HEK293 (cell line): ENCODE results near the gene ENGASE.

Source experiments
- CTCF ChIA-PET: fragments of 350-600 bp; formaldehyde crosslinking; extraction: SDS; loops from one replicate; lab custom pipeline; 2021; ENCODE audit warnings: antibody characterized with exemption; lab: Yijun Ruan, JAX
- POLR2A ChIA-PET: fragments of 300-600 bp; formaldehyde crosslinking; extraction: SDS; loops from one replicate; lab custom pipeline; 2020; ENCODE audit warnings: antibody characterized with exemption, inconsistent platforms; lab: Yijun Ruan, JAX
- H3K27ac ChIP-seq: fragments of 200-500 bp; sonication (Bioruptor generic); 2 replicates; pipeline ENCODE4 v1.5.1; 2014; ENCODE audit warnings: low read depth, low read length, control low read depth, inconsistent platforms; ENCODE audit errors: extremely low read depth
- H3K36me3 ChIP-seq, 2 experiments: fragments of 200-500 bp in 1 of 2; sonication (Bioruptor generic) in 1 of 2; 1 replicate in 1 of 2; 2 replicates in 1 of 2; pipeline ENCODE4 v1.5.1; 2014 to 2017; ENCODE audit warnings: inconsistent platforms in 2 of 2, low read length in 2 of 2; ENCODE audit not compliant: control insufficient read depth in 2 of 2, insufficient read depth in 1 of 2
- H3K4me1 ChIP-seq: fragments of 200-500 bp; sonication (Bioruptor generic); 2 replicates; pipeline ENCODE4 v1.5.1; 2014; ENCODE audit warnings: mild to moderate bottlenecking, low read length, inconsistent platforms; ENCODE audit not compliant: control insufficient read depth, insufficient read depth
- H3K4me3 ChIP-seq: 2 replicates; pipeline ENCODE4 v1.5.1; 2011; ENCODE audit warnings: low read depth, mild to moderate bottlenecking, control low read depth, low read length, moderate library complexity
- H3K9me3 ChIP-seq: fragments of 200-500 bp; sonication (Bioruptor generic); 2 replicates; pipeline ENCODE4 v1.5.1; 2014; ENCODE audit warnings: low read depth, low read length, inconsistent platforms; ENCODE audit not compliant: control insufficient read depth, insufficient read depth
- EGR2 ChIP-seq: fragments of 450-650 bp; formaldehyde crosslinking; IDR thresholded peaks from 2 replicates; pipeline ENCODE4 v1.5.1; 2016; ENCODE audit warnings: low read depth, missing biosample characterization, missing genetic modification characterization
- FEZF1 ChIP-seq: fragments of 450-650 bp; formaldehyde crosslinking; IDR thresholded peaks from 2 replicates; pipeline ENCODE4 v1.5.1; 2016; ENCODE audit warnings: missing biosample characterization, missing genetic modification characterization
- GLIS2 ChIP-seq: fragments of 450-650 bp; formaldehyde crosslinking; IDR thresholded peaks from 2 replicates; pipeline ENCODE4 v1.5.1; 2016; ENCODE audit warnings: missing biosample characterization, missing genetic modification characterization
- HOXC10 ChIP-seq: sonication (generic); formaldehyde crosslinking; IDR thresholded peaks from 2 replicates; pipeline ENCODE4 v1.8.1; 2023; ENCODE audit warnings: mild to moderate bottlenecking, missing genetic modification reagents
- KLF1 ChIP-seq: fragments of 450-650 bp; formaldehyde crosslinking; IDR thresholded peaks from 2 replicates; pipeline ENCODE4 v1.5.1; 2016; ENCODE audit warnings: missing biosample characterization, missing genetic modification characterization
- YY2 ChIP-seq: fragments of 450-650 bp; formaldehyde crosslinking; IDR thresholded peaks from 2 replicates; pipeline ENCODE4 v1.5.1; 2016; ENCODE audit warnings: missing biosample characterization, missing genetic modification characterization
- ZBTB17 ChIP-seq: fragments of 450-650 bp; formaldehyde crosslinking; IDR thresholded peaks from 2 replicates; pipeline ENCODE4 v1.5.1; 2016; ENCODE audit warnings: missing biosample characterization, missing genetic modification characterization
- ZBTB48 ChIP-seq: fragments of 450-650 bp; formaldehyde crosslinking; IDR thresholded peaks from 2 replicates; pipeline ENCODE4 v1.5.1; 2016; ENCODE audit warnings: missing biosample characterization, missing genetic modification characterization
- ZFHX2 ChIP-seq: fragments of 450-650 bp; formaldehyde crosslinking; conservative IDR thresholded peaks from 2 replicates; pipeline ENCODE4 v1.5.1; 2016; ENCODE audit warnings: missing biosample characterization, missing genetic modification characterization
- ZFP41 ChIP-seq: fragments of 450-650 bp; formaldehyde crosslinking; IDR thresholded peaks from 2 replicates; pipeline ENCODE4 v1.5.1; 2016; ENCODE audit warnings: missing biosample characterization, missing genetic modification characterization, borderline replicate concordance
- ZNF112 ChIP-seq: fragments of 450-650 bp; formaldehyde crosslinking; IDR thresholded peaks from 2 replicates; pipeline ENCODE4 v1.5.0; 2017; ENCODE audit warnings: missing biosample characterization, missing genetic modification characterization
- ZNF133 ChIP-seq: fragments of 450-650 bp; formaldehyde crosslinking; IDR thresholded peaks from 2 replicates; pipeline ENCODE4 v1.5.1; 2016; ENCODE audit warnings: missing biosample characterization, missing genetic modification characterization
- ZNF18 ChIP-seq: fragments of 450-650 bp; formaldehyde crosslinking; IDR thresholded peaks from 2 replicates; pipeline ENCODE4 v1.5.1; 2016; ENCODE audit warnings: missing biosample characterization, missing genetic modification characterization
- ZNF221 ChIP-seq: fragments of 450-650 bp; formaldehyde crosslinking; IDR thresholded peaks from 2 replicates; pipeline ENCODE4 v1.5.1; 2017; ENCODE audit warnings: missing biosample characterization, missing genetic modification characterization, borderline replicate concordance
- ZNF366 ChIP-seq: fragments of 450-650 bp; formaldehyde crosslinking; conservative IDR thresholded peaks from 2 replicates; pipeline ENCODE4 v1.5.1; 2016; ENCODE audit warnings: missing biosample characterization, missing genetic modification characterization
- ZNF530 ChIP-seq: fragments of 450-650 bp; formaldehyde crosslinking; IDR thresholded peaks from 2 replicates; pipeline ENCODE4 v1.5.1; 2016; ENCODE audit warnings: low read depth, missing biosample characterization, missing genetic modification characterization
- ZNF571 ChIP-seq: fragments of 450-650 bp; formaldehyde crosslinking; IDR thresholded peaks from 2 replicates; pipeline ENCODE4 v1.5.0; 2017; ENCODE audit warnings: missing biosample characterization, missing genetic modification characterization
- ZNF658 ChIP-seq: fragments of 450-650 bp; formaldehyde crosslinking; IDR thresholded peaks from 2 replicates; pipeline ENCODE4; 2016; ENCODE audit warnings: missing biosample characterization, missing genetic modification characterization
- ZNF664 ChIP-seq: fragments of 450-650 bp; formaldehyde crosslinking; IDR thresholded peaks from 2 replicates; pipeline ENCODE4 v1.5.1; 2016; ENCODE audit warnings: missing biosample characterization, missing genetic modification characterization
- ZNF701 ChIP-seq: fragments of 450-650 bp; formaldehyde crosslinking; IDR thresholded peaks from 2 replicates; pipeline ENCODE4 v1.5.1; 2016; ENCODE audit warnings: missing biosample characterization, missing genetic modification characterization
- TF ChIP-seq, protein P1 (sequence below): fragments of 450-650 bp; formaldehyde crosslinking; IDR thresholded peaks from 2 replicates; pipeline ENCODE4 v1.5.0; 2017; ENCODE audit warnings: missing biosample characterization, missing genetic modification characterization, borderline replicate concordance

Gene ENGASE

GRCh38 chr17:79120259-79120658 is 45.6 kb downstream of the ENGASE start:
- TF ChIP-seq ZNF133, result no peak
- peak; percentile 81 for TF ChIP-seq ZFHX2 (tag by site-specific recombination)
- no peak for TF ChIP-seq GLIS2 (tag by site-specific recombination)
- TF ChIP-seq ZNF658 (tag by site-specific recombination), result no peak
- no peak for TF ChIP-seq ZNF664
- peak; percentile 91 for TF ChIP-seq ZNF366 (tag by site-specific recombination)
- TF ChIP-seq, protein P1, sequence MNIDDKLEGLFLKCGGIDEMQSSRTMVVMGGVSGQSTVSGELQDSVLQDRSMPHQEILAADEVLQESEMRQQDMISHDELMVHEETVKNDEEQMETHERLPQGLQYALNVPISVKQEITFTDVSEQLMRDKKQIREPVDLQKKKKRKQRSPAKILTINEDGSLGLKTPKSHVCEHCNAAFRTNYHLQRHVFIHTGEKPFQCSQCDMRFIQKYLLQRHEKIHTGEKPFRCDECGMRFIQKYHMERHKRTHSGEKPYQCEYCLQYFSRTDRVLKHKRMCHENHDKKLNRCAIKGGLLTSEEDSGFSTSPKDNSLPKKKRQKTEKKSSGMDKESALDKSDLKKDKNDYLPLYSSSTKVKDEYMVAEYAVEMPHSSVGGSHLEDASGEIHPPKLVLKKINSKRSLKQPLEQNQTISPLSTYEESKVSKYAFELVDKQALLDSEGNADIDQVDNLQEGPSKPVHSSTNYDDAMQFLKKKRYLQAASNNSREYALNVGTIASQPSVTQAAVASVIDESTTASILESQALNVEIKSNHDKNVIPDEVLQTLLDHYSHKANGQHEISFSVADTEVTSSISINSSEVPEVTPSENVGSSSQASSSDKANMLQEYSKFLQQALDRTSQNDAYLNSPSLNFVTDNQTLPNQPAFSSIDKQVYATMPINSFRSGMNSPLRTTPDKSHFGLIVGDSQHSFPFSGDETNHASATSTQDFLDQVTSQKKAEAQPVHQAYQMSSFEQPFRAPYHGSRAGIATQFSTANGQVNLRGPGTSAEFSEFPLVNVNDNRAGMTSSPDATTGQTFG, result 0 out of 2 replicates have a peak, but pooled peaks have one; percentile 20
- peak; percentile 99 for TF ChIP-seq EGR2 (tag by site-specific recombination)
- peak; percentile 98 for TF ChIP-seq ZBTB17 (tag by site-specific recombination)
- H3K4me3 ChIP-seq, result no peak overlapping the region
- H3K36me3 ChIP-seq, result no peaks in the 10 kb centered on the region
- H3K27ac ChIP-seq, result no peak overlapping the region
- no peaks in the 10 kb centered on the region for H3K9me3 ChIP-seq
- ChIA-PET CTCF (no interaction called here), POLR2A (no interaction called here)
- peaks cover 2% of the 10 kb centered on the region for H3K4me1 ChIP-seq

DNA sequence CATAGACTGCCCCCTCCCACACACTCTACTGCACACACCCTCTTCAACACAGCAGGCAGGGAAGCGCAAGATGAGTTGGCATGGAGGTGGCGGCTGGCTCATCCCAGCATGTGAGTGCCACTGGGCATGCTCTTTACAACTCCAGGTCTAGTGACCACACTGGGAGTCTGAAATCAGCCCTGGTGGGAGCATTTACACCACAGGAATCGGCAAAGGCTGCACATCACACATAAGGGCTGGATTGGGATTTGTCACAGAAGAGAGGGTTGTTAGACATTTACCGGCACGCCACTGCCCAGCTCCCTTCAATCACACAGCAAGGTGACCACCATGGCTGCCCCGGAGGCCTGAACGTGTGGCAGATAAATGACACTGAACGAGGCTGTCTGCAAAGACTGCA is 49.4 kb downstream of the ENGASE start:
- H3K36me3 ChIP-seq, result no peaks in the 10 kb centered on the region
- ChIA-PET CTCF (interaction anchor here (0.8 kb wide), 1 partner anchor 37 kb away, joined by 5 read pairs; no protein-coding TSS in a partner anchor), POLR2A (no interaction called here)
- no peak overlapping the region for H3K27ac ChIP-seq
- no peaks in the 10 kb centered on the region for H3K9me3 ChIP-seq
- H3K4me3 ChIP-seq, result no peak overlapping the region
- no peaks in the 10 kb centered on the region for H3K4me1 ChIP-seq
- no peak for TF ChIP-seq ZFP41 (tag by site-specific recombination)
- no peak for TF ChIP-seq ZNF18 (tag by site-specific recombination)
- peak; percentile 95 for TF ChIP-seq ZNF112 (tag by site-specific recombination)
- no peak for TF ChIP-seq ZNF530
- TF ChIP-seq ZNF221 (tag by site-specific recombination), result no peak

DNA sequence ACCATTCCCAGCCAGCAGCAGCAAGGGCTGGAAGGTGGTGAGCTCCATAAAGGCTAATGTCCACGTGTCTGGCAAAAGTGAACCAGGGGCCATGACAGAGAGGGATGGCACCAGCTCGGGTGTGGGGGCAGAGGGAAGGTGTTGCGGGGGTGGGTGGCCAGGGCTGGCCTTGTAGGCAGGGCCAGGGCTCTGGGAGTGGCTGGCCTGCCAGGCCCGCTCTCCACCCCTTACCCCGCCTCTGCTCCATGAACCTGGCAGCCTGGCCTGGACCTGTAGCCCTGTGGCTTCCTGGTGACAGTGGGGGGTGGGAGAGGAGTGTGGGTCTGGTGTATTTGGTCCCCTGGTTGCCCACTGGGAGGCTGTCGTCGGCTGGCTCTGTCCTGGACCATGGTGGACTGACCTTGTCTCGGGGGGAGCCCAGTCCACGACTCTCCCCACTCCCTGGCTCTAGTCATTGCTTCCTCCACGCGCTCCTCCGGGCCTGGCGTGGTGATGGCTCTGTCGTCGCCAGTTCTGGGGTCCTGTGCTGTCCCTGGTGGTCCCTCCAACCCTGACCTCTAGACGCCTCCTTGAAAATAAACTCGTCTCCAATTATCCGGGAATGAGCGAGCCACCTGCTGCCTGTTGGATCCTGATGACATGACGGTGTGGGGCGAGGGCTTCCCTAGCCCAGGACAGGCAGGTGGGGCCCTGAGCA is 50.0 kb downstream of the ENGASE start:
- ChIA-PET CTCF (interaction anchor here (0.8 to 1.2 kb wide), 4 partner anchors 9 to 37 kb away, joined by 3 to 5 read pairs (median 4); no protein-coding TSS in a partner anchor), POLR2A (no interaction called here)
- Histone ChIP-seq H3K36me3 (no peaks in the 10 kb centered on the region), H3K9me3 (no peaks in the 10 kb centered on the region), H3K27ac (no peak overlapping the region), H3K4me1 (no peaks in the 10 kb centered on the region), H3K4me3 (no peak overlapping the region)
- peak; percentile 49; the same call in 1 of the 2 replicates for TF ChIP-seq KLF1 (tag by site-specific recombination)
- TF ChIP-seq ZNF571 (tag by site-specific recombination), result no peak
- no peak for TF ChIP-seq YY2 (tag by site-specific recombination)
- TF ChIP-seq ZNF112 (tag by site-specific recombination), result no peak
- no peak for TF ChIP-seq ZNF701
- no peak for TF ChIP-seq FEZF1
- TF ChIP-seq HOXC10 (CRISPR knock-in tag), result no peak
- no peak for TF ChIP-seq ZBTB48
